ENCODE data around the gene ADAMTS12. TPM values are rescaled to one million over a fixed set of nuclear protein-coding genes. Genes with fewer than 3 reads are reported as not detected.

ADAMTS12 gene
- total RNA-seq, 1 experiment from 2014 or later = 0.15 TPM

DNA sequence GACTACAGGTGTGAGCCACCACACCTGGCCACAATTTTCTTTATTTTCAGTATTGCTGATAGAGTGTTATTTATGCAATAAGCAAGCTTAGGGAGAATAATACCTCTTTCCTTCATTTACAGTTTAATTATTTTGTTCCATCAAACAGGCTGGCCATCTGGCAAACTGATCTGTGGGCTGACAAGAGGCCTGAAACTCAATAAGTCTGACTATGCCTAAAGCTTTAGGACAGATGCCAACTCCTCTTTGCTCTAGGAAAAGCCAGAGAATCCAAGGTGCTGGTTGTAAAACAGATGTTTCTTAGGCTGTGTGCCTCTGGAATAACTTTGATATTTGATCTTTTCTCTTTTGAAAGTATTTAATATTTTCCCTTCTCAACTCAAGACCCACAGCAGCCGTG is 352.6 kb downstream of the ADAMTS12 start:
- POLR2A ChIA-PET = no interaction called here
- DNase-seq (ENCODE audit: low read depth, low spot score) (no peak), ATAC-seq (no peak)
- no TSS peak for BruUV-seq (replicated peaks)
- intact Hi-C loops (cut with micrococcal nuclease; ENCODE audit: unreplicated experiment) = no loop called here
- in situ Hi-C loops (cut with HindIII; ENCODE audit: low pct_unique_long_range_greater_than_20kb, low sequenced_read_pairs) = no loop called here
- Histone ChIP-seq H3K36me3 (ENCODE audit: control insufficient read depth, insufficient read depth, low read length) (no peaks in the 10 kb centered on the region), H3K9me3 (ENCODE audit: control insufficient read depth, insufficient read depth, low read depth, low read length) (no peaks in the 10 kb centered on the region), H3K27me3 (ENCODE audit: control insufficient read depth, insufficient read depth, low read length) (no peaks in the 10 kb centered on the region), H3K4me1 (ENCODE audit: control insufficient read depth, insufficient read depth, low read length) (no peaks in the 10 kb centered on the region), H3K27ac (ENCODE audit: low read length) (no peak overlapping the region), H3K4me3 (ENCODE audit: low read depth in 2 of 2, low read length in 2 of 2) (no peak overlapping the region)
- no peak for TF ChIP-seq TCF7L2 (IDR thresholded peaks at IDR 0.05; ENCODE audit: low read depth, low read length)
- TF ChIP-seq, protein P1, sequence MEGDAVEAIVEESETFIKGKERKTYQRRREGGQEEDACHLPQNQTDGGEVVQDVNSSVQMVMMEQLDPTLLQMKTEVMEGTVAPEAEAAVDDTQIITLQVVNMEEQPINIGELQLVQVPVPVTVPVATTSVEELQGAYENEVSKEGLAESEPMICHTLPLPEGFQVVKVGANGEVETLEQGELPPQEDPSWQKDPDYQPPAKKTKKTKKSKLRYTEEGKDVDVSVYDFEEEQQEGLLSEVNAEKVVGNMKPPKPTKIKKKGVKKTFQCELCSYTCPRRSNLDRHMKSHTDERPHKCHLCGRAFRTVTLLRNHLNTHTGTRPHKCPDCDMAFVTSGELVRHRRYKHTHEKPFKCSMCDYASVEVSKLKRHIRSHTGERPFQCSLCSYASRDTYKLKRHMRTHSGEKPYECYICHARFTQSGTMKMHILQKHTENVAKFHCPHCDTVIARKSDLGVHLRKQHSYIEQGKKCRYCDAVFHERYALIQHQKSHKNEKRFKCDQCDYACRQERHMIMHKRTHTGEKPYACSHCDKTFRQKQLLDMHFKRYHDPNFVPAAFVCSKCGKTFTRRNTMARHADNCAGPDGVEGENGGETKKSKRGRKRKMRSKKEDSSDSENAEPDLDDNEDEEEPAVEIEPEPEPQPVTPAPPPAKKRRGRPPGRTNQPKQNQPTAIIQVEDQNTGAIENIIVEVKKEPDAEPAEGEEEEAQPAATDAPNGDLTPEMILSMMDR (IDR thresholded peaks at IDR 0.05) = no peak
- TF ChIP-seq, protein P2, sequence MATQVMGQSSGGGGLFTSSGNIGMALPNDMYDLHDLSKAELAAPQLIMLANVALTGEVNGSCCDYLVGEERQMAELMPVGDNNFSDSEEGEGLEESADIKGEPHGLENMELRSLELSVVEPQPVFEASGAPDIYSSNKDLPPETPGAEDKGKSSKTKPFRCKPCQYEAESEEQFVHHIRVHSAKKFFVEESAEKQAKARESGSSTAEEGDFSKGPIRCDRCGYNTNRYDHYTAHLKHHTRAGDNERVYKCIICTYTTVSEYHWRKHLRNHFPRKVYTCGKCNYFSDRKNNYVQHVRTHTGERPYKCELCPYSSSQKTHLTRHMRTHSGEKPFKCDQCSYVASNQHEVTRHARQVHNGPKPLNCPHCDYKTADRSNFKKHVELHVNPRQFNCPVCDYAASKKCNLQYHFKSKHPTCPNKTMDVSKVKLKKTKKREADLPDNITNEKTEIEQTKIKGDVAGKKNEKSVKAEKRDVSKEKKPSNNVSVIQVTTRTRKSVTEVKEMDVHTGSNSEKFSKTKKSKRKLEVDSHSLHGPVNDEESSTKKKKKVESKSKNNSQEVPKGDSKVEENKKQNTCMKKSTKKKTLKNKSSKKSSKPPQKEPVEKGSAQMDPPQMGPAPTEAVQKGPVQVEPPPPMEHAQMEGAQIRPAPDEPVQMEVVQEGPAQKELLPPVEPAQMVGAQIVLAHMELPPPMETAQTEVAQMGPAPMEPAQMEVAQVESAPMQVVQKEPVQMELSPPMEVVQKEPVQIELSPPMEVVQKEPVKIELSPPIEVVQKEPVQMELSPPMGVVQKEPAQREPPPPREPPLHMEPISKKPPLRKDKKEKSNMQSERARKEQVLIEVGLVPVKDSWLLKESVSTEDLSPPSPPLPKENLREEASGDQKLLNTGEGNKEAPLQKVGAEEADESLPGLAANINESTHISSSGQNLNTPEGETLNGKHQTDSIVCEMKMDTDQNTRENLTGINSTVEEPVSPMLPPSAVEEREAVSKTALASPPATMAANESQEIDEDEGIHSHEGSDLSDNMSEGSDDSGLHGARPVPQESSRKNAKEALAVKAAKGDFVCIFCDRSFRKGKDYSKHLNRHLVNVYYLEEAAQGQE (IDR thresholded peaks at IDR 0.05; ENCODE audit: insufficient read depth in 1 of 2, low read depth in 2 of 2, low read length in 1 of 2) = no peak
- CTCF ChIA-PET = no interaction called here

DNA sequence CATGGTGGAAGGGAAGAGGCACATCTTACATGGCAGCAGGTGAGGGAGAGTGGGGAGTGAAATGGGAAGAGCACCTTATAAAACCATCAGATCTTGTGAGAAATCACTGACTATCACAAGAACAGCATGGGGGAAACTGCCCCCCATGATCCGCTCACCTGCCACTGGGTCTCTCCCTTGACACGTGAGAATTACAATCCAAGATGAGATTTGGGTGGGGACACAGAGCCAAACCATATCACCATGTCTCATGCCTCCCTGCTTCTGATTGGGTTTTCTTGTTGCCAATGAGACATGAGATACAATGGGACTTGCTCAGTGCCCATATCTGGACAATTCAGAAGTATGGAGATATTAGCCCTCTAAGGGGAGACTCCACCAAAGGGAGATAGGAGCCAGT is 353.6 kb downstream of the ADAMTS12 start:
- in situ Hi-C loops (cut with HindIII; ENCODE audit: low pct_unique_long_range_greater_than_20kb, low sequenced_read_pairs) (no loop called here), intact Hi-C loops (cut with micrococcal nuclease; ENCODE audit: unreplicated experiment) (no loop called here)
- no peaks in the 10 kb centered on the region for H3K36me3 ChIP-seq (ENCODE audit: control insufficient read depth, insufficient read depth, low read length)
- ATAC-seq (no peak), DNase-seq (ENCODE audit: low read depth, low spot score) (no peak)
- TF ChIP-seq TCF7L2 (IDR thresholded peaks at IDR 0.05; ENCODE audit: low read depth, low read length) (no peak), POLR2AphosphoS5 (IDR thresholded peaks at IDR 0.05; ENCODE audit: low read depth, low read length) (no peak), SIN3A (IDR thresholded peaks at IDR 0.05; ENCODE audit: borderline replicate concordance, insufficient read depth, low read depth, low read length) (no peak)
- TF ChIP-seq, protein P2 (IDR thresholded peaks at IDR 0.05; ENCODE audit: insufficient read depth in 1 of 2, low read depth in 2 of 2, low read length in 1 of 2) = no peak
- TF ChIP-seq, protein P1 (IDR thresholded peaks at IDR 0.05) = no peak
- no TSS peak for BruUV-seq (replicated peaks)
- no peaks in the 10 kb centered on the region for H3K9me3 ChIP-seq (ENCODE audit: control insufficient read depth, insufficient read depth, low read depth, low read length)
- H3K27me3 ChIP-seq (ENCODE audit: control insufficient read depth, insufficient read depth, low read length) = peaks cover 2% of the 10 kb centered on the region; the same call in 1 of the 2 replicates
- H3K27ac ChIP-seq (ENCODE audit: low read length) = no peak overlapping the region
- no peaks in the 10 kb centered on the region for H3K4me1 ChIP-seq (ENCODE audit: control insufficient read depth, insufficient read depth, low read length)
- ChIA-PET CTCF (no interaction called here), POLR2A (no interaction called here)
- H3K4me3 ChIP-seq (ENCODE audit: low read depth in 2 of 2, low read length in 2 of 2) = no peak overlapping the region
